ENCODE results near the gene TRIM8.

Gene TRIM8

GRCh38 chr10:102634686-102635085, 9.6 kb upstream of the TRIM8 start:
- DNase-seq, result no peak

GRCh38 chr10:102635377-102635776, 8.9 kb upstream of the TRIM8 start:
- no peak for DNase-seq

- DNase-seq, result no peak
Measured at GRCh38 chr10:102639537-102639936, 4.7 kb upstream of the TRIM8 start.

- DNase-seq, result peak; percentile 54
Measured at GRCh38 chr10:102641402-102641801, 2.9 kb upstream of the TRIM8 start.

GRCh38 chr10:102641880-102642735, 2.2 kb upstream of the TRIM8 start:
- DNase-seq, result peak; percentile 82

- no peak for DNase-seq
Measured at GRCh38 chr10:102642736-102643335, 1.4 kb upstream of the TRIM8 start.

GRCh38 chr10:102643336-102644065, 778 bp upstream of the TRIM8 start:
- peak; percentile 12 for DNase-seq

GRCh38 chr10:102644646-102645387, 538 bp downstream of the TRIM8 start:
- peak; percentile 81 for DNase-seq

- peak; percentile 37 for DNase-seq
Measured at GRCh38 chr10:102645388-102645740, 1.1 kb downstream of the TRIM8 start.

GRCh38 chr10:102645741-102646609, 1.7 kb downstream of the TRIM8 start:
- DNase-seq, result peak; percentile 24

- DNase-seq, result no peak
Measured at GRCh38 chr10:102646610-102647442, 2.5 kb downstream of the TRIM8 start.

GRCh38 chr10:102647443-102648268, 3.4 kb downstream of the TRIM8 start:
- no peak for DNase-seq

- DNase-seq, result no peak
Measured at GRCh38 chr10:102648269-102648888, 4.1 kb downstream of the TRIM8 start.

GRCh38 chr10:102648889-102649796, 4.9 kb downstream of the TRIM8 start:
- DNase-seq, result no peak

- DNase-seq, result no peak
Measured at GRCh38 chr10:102649797-102650654, 5.7 kb downstream of the TRIM8 start.

GRCh38 chr10:102650655-102651454, 6.6 kb downstream of the TRIM8 start:
- DNase-seq, result no peak

Measured in NCI-H2029 (cell line).